GM19455 (cell line): ENCODE results near the gene DYNLRB1.
A peak's percentile ranks its signal among the peaks of the same experiment; 100 is the strongest.

Experiments used
- ATAC-seq: cut with Tn5 transposase; IDR thresholded peaks from one replicate; pipeline ENCODE4 v1.9.1; 2021; ENCODE audit not compliant: unreplicated experiment

Gene DYNLRB1

DNA sequence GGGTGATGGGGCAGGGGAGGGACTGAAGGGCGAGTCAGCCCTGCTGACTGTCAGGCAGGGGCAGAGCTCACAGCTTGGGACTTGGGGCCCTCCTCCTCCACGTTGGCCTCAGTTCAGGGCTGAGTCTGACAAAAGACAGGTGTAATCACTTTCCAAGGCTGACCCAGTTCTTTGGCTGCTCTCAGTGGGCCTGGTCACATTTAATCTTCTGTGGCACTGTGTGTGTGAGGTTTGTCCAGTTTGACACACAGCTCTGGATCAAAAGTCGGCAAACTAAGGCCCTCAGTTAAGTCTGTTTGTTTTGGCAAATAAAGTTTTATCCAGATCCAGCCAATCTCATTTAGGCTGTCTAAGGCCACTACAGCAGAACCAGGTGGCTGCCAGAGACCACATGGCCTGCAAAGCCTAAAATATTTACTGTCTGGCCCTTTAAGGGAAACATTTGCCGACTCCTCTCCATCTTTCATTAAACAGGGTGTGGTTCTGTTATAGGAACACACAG is 37.2 kb downstream of the DYNLRB1 start:
- ATAC-seq, result no peak

- ATAC-seq, result no peak
Measured at GRCh38 chr20:34557936-34558319, 41.7 kb downstream of the DYNLRB1 start.

DNA sequence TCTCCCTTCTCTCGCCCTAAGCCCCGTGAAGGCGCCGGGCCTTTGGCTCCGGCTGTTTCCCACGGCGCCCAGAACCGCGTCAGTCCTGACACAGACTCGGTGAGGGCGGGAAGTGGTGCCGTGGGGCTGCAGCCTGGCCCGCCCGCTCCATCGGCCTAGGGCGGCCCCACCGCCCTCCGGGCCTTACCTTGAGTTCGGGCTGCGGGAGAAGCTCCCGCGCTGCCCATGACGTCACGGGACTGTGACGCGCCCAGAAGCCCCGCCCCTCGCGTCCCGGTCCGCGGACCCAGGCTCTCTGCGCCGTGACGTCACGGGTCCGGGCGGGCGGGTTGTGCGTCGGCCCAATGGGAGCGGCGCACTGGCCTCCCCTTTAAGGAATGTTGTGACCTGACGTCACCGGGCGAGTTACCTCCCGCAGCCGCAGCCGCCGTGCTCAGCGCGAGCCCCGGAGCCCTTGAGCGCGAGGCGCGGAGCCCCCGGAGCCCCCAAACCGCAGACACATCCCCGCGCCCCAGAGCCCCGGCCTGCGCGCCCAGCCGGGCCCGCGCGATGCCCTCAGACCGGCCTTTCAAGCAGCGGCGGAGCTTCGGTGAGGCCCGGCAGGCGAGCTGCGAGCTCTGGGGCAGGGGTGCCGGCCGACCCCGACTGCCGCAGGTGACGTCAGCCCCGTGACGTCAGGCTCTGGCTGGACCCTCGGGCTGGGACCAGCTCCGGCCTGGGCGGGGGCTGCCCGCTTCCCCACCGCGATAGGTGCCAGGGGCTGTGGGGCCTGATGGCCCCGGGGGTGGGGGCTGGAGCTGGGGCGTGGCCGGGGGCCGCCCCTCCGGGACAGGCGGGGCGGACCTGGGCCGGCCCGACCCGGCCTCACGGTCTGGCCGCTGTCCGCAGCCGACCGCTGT is 42.3 kb downstream of the DYNLRB1 start, which contains the start of gene MAP1LC3A:
MAP1LC3A (plus strand) TSS at position 399 of the 899 bp plus-strand sequence; CDS start at position 550, 151 bp downstream.
- ATAC-seq, result peak; percentile 51

GRCh38 chr20:34559311-34560140 is 43.3 kb downstream of the DYNLRB1 start:
- ATAC-seq, result no peak

- ATAC-seq, result no peak
Measured at GRCh38 chr20:34560141-34560523, 43.9 kb downstream of the DYNLRB1 start.

GRCh38 chr20:34560614-34561013 is 44.4 kb downstream of the DYNLRB1 start:
- ATAC-seq, result no peak

- ATAC-seq, result no peak
Measured at GRCh38 chr20:34561661-34562060, 45.4 kb downstream of the DYNLRB1 start.

DNA sequence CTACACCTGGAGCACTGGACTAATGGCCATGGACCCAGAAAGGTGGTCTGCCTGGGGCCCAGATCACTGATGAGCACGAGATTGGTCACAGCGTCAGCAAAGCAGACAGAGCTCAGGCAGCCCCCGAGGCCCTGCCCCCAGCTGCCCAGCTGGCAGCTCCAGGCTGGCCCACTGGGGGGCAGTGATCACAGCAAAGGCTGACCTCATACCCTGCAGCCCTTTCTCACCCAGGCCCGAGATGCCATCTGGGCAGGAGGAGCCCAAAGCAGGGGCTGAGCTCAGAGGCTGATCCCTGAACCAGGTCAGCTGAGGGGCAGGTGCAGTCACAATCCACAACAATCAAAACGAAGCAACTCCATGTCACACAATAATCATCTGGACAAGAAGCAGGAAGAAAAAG is 46.4 kb downstream of the DYNLRB1 start:
- no peak for ATAC-seq

GRCh38 chr20:34564833-34565232 is 48.6 kb downstream of the DYNLRB1 start:
- ATAC-seq, result no peak

GRCh38 chr20:34566978-34567891 is 51.0 kb downstream of the DYNLRB1 start:
- ATAC-seq, result no peak

DNA sequence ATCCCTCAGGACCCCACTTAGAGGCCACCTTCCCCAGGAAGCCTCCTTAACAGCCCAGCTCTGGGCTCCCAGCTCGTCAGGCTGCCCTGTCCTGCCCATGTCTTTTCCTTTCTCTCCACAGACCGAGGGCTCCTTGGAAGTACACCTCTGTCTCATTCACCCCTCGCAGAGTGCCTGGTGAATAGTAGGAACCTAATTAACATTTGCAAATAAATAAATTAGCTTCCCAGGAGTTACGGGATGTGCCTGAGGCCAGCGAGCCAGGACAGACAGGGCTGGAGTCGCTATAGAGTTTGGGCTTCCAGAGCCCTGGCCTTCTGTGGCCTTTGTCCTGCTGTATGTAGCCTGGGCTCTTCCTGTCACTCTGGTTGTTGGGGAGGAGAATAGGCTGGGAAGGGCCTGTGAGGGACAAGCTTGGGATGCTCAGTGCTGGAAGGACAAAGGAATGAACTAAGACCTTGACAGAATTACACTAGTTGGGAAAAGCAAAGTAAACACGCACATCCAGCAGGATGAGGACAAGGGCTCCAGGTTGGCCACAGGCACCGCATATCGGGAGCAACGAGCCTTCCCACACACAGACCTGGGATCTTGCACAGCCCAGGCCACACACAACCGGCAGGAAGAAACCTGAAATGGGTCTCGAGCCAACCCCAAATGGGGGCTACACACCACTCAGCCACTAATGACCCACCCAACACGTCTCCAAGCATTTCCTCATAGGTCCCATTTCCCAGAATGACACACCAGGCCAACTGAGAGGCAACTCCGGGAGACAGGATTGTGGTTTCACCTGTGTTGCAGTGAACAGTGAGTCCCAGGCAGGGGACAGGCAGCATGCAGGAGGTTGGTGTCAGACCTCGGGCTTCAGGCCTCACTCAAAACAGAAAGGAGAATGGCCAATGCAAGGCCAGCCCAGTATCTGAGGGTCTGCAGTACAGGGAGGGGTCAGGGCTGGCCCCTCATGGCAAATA is 52.0 kb downstream of the DYNLRB1 start:
- ATAC-seq, result no peak

DNA sequence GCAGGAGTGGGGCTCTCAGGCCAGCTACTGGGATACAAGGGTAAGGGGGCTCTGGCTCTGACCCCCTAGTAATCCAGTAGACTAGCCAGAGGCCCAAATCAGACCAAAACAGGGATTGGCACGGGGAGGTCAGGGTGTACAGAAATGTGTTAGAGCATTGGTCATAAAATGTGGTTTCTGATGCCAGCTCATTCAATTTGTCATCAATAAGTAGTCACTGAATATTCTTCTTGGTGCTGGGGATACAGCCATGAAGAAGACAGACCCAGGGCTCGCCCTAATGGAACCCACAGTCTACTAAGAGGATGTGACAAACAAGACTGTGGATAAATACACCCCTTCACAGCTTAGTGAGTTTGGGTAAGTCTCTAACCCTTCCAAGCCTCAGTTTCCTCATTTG is 53.4 kb downstream of the DYNLRB1 start:
- ATAC-seq, result no peak

- ATAC-seq, result no peak
Measured at GRCh38 chr20:34570859-34571306, 54.7 kb downstream of the DYNLRB1 start.

GRCh38 chr20:34571753-34572152 is 55.5 kb downstream of the DYNLRB1 start:
- no peak for ATAC-seq

GRCh38 chr20:34573541-34574300 is 57.5 kb downstream of the DYNLRB1 start:
- no peak for ATAC-seq

GRCh38 chr20:34574426-34574825 is 58.2 kb downstream of the DYNLRB1 start:
- no peak for ATAC-seq

DNA sequence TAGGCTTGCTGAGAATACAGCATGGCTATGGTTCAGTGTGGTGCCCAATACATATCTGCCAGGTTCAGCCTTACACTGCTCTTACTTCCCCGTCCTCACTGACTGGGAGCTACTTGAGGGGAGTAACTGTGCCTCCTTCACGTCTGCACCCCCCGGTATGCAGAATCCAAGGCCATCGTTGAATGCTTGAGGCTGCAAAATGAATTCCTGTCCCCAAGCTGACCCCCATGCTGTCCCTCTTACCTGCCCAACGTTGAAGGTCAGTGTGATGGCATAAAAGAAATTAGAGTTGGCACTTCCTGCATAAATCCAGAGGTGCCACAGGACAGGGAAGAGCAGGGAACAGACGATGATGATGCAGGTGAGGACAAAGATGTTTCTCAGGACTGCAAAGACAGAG is 58.6 kb downstream of the DYNLRB1 start:
- ATAC-seq, result no peak

- no peak for ATAC-seq
Measured at GRCh38 chr20:34575271-34575670, 59.0 kb downstream of the DYNLRB1 start.

DNA sequence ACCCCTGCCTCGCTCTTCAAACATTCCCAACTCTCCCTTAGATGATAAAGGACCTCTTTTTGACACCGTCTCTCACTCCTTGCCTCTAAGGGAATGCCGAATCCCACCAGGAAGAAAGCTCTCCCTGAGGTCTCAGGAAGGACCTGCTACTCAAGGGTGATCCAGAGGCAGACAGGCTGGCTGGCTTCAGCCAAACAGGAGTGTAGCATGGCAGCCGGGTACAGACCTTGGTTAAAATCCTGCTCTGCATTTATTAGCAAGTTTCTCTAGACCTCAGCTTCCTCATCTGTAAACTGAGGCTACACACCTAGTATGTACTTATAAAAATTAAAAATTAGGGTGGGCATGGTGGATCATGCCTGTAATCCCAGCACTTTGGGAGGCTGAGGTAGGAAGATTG is 59.5 kb downstream of the DYNLRB1 start:
- ATAC-seq, result no peak
